Measurements from ENCODE around the gene HNRNPH1. TPM values are rescaled to one million over a fixed set of nuclear protein-coding genes. Genes with fewer than 3 reads are reported as not detected.
A peak's percentile ranks its signal among the peaks of the same experiment; 100 is the strongest.

HNRNPH1 gene
- total RNA-seq, 1 donor from 2014 or later: 429 TPM

- peak; percentile 90 for DNase-seq (ENCODE audit: low spot score)
These were observed 653 bp upstream of the HNRNPH1 start for GRCh38 chr5:179623906-179624741.

GRCh38 chr5:179621551-179622214 is 1.8 kb downstream of the HNRNPH1 start:
- peak; percentile 43 for DNase-seq (ENCODE audit: low spot score)

- no peak for DNase-seq (ENCODE audit: low spot score)
These were observed 2.6 kb downstream of the HNRNPH1 start for GRCh38 chr5:179620703-179621350.

- no peak for DNase-seq (ENCODE audit: low spot score)
These were observed 3.2 kb downstream of the HNRNPH1 start for GRCh38 chr5:179620293-179620692.

DNA sequence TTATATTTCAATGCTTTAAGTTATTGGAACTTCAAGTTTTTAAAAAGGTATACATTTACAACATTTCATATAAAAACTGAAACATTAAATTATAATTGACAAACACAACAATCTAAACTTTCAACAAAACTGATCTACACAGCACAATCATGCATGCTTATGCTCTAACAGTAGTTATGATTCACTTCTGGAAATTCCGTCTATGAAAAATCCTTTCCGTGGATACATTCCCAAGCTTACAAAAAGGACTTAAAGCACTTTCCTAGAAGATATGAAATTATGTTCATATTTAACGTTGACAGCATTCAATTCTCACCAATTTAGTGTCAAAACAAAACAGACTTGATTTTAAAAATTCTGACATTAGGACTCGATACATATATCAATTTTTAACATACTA is 3.7 kb downstream of the HNRNPH1 start:
- no peak for DNase-seq (ENCODE audit: low spot score)

GRCh38 chr5:179618923-179619554 is 4.4 kb downstream of the HNRNPH1 start:
- DNase-seq (ENCODE audit: low spot score): peak; percentile 22

GRCh38 chr5:179617930-179618329 is 5.5 kb downstream of the HNRNPH1 start:
- peak; percentile 12 for DNase-seq (ENCODE audit: low spot score)

- DNase-seq (ENCODE audit: low spot score): peak; percentile 5
These were observed 7.4 kb downstream of the HNRNPH1 start for GRCh38 chr5:179616002-179616594.

DNA sequence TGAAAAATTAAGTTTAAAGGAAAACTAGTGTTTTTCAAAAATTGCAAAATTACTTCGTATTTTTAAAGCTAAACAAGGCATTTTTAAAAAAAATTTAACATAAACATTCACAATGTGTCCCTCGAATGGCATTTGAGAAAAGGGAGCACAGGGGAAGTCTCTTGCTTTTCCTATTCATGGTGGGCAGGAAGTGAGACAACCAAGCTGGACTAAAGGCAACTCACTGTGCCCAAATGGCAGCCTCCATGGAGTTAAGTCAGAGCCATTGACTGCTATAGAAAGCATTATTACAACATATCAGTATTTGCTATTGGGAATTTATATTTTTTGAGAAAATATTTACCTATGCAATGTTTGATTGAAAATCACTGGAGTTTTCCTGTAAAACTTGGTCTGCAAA is 8.3 kb downstream of the HNRNPH1 start:
- DNase-seq (ENCODE audit: low spot score): no peak

- peak; percentile 24 for DNase-seq (ENCODE audit: low spot score)
These were observed 8.7 kb downstream of the HNRNPH1 start for GRCh38 chr5:179614745-179615144.

DNA sequence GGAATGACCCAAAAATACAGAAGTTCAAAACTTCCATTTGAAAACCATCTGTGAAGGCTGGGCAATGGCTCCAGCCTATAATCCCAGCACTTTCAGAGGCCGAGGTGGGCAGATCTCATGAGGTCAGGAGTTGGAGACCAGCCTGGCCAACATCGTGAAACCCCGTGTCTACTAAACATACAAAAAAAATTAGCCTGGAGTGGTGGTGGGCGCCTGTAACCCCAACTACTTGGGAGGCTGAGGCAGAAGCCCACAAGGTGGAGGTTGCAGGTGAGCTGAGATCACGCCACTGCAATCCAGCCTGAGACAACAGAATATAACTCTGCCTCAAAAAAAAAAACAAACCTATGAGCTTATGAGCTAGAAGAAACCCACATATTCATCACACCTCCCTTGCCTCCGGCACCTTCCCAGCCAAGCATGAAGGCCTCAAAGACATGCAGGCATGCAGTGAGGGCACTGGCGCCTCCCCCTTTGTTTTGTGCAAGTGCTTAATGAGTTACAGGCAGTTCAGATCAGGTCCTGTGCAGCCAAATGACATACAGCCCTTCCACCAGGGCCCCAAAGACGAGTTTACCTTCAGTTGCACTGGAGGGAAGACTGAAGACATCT is 9.9 kb downstream of the HNRNPH1 start:
- peak; percentile 78 for DNase-seq (ENCODE audit: low spot score)

DNA sequence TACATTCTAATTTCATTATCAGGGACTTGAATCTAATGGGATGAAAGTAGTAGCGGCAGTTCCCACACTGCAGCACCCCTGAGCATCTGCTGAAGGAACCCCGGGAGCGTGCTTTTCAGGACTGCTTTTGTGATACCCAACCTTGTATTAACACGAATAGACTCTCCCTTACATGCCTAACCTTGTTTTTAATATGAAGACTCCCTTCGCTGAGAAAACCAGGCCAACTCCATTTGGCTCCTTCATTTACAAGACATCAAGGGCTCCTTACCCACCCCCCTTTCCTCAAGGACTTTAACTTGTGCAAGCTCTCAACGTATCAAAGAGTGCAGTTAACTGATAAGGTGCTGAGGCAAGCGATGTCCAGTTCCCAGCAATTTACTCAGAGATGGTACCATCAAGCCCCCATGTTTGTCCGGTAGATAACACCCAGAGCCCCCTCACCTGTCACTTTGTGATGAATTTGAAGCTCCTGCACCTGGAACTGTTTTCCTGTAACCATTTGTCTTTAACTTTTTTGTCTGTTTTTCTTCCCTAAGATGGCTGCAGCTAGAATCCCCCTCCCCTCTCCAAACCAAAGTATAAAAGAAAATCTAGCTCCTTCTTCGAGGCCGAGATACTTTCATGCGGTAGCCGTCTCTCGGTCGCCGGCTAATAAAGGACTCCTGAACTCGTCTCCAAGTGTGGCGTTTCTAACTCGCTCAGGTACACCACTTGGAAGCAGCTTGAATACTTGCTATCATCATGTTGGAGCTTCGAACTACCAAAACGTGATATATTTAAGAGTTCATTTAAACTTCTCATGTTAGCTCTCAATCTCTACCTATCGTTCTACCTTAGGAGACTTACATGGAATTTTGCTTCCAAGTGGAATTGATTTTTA is 10.7 kb downstream of the HNRNPH1 start:
- peak; percentile 33 for DNase-seq (ENCODE audit: low spot score)

DNA sequence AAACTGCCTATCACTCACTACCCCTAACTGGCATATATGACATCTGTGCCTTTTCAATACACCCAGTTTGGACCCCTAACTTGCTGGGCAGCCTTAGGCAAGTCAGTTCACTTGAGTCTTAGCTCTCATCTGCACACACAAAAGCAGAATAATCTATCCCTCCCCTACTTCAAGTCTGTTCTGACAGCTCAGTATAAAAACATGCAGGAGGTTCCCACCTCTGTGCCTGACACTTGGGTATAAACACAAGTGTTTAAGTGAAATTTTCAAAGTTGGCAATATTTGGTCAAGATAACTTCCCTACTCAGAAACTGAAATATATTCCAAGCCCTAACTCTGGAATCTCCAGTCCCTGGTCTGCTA is 12.6 kb downstream of the HNRNPH1 start:
- no peak for DNase-seq (ENCODE audit: low spot score)

GRCh38 chr5:179610109-179610902 is 13.2 kb downstream of the HNRNPH1 start:
- DNase-seq (ENCODE audit: low spot score): peak; percentile 82

DNA sequence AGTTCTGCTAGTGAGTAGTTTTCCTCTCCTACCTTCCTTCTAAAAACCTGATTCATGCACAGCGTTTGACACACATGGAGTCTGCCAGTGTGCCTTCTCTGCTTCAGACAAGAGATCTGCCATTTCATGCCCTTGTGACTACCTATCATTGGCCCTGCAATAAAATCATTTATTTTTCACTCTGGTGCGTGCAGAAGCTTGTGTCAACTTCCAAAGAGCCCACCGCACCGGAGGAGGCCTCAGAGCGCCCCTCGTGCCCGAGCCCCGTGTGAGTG is 13.7 kb downstream of the HNRNPH1 start:
- DNase-seq (ENCODE audit: low spot score): no peak

GRCh38 chr5:179608131-179608581 is 15.3 kb downstream of the HNRNPH1 start:
- DNase-seq (ENCODE audit: low spot score): peak; percentile 86

GRCh38 chr5:179607160-179607931 is 16.1 kb downstream of the HNRNPH1 start:
- DNase-seq (ENCODE audit: low spot score): peak; percentile 88

GRCh38 chr5:179606910-179607159 is 16.6 kb downstream of the HNRNPH1 start:
- DNase-seq (ENCODE audit: low spot score): no peak

Data from mesenteric fat pad (tissue), 1 donor.